Thoracic aorta (tissue), 2 donors: ENCODE measurements around the gene SYNJ1. TPM values are rescaled to one million over a fixed set of nuclear protein-coding genes. Genes with fewer than 3 reads are reported as not detected.
"Not testable (repeated sequence)": the region's sequence is repeated elsewhere in the genome, so short reads cannot be mapped to it uniquely, and the experiment has no call there.

Source experiments
- ATAC-seq: fragments of 150-250 bp; one replicate; pipeline ENCODE4 v1.8.0; 2017; ENCODE audit warnings: low read depth; ENCODE audit not compliant: insufficient number of reproducible peaks, low FRiP score
- DNase-seq: peaks from one replicate; pipeline ENCODE4 v3.0.0-alpha.2; 2020; ENCODE audit warnings: low spot score
- H3K27ac ChIP-seq, 2 donors: fragments of 200-600 bp; sonication (generic); 1 replicate in 1 of 2; 2 replicates in 1 of 2; pipeline ENCODE4 v1.5.1; 2016; ENCODE audit warnings: mild to moderate bottlenecking in 2 of 2, moderate library complexity in 2 of 2
- H3K27me3 ChIP-seq: fragments of 200-600 bp; sonication (generic); replicated peaks from 2 replicates; pipeline ENCODE4 v1.6.0; 2016; ENCODE audit warnings: mild to moderate bottlenecking; ENCODE audit not compliant: insufficient read depth
- H3K36me3 ChIP-seq: fragments of 200-600 bp; sonication (generic); one replicate; pipeline ENCODE4 v1.5.1; 2016
- H3K4me1 ChIP-seq, 2 donors: fragments of 200-600 bp; sonication (generic); 1 replicate in 1 of 2; 2 replicates in 1 of 2; pipeline versions ENCODE4 v1.5.1 to v1.6.0; 2016; ENCODE audit warnings: low read depth in 2 of 2, mild to moderate bottlenecking in 1 of 2; ENCODE audit not compliant: control insufficient read depth in 1 of 2
- H3K4me3 ChIP-seq: fragments of 200-600 bp; sonication (generic); 2 replicates; pipeline ENCODE4 v1.5.1; 2016; ENCODE audit warnings: mild to moderate bottlenecking
- H3K9me3 ChIP-seq: fragments of 200-600 bp; sonication (generic); 2 replicates; pipeline ENCODE4 v1.5.1; 2016
- total RNA-seq, 2 donors: library from RNA; depleted of rRNA; stranded (reverse); fragments of >200 nt; gene quantifications; one replicate each; pipeline versions ENCODE4 v1.1.0 to v1.2.3, GENCODE V29; 2016
- TF ChIP-seq, protein P1 (sequence below): fragments of 200-600 bp; sonication (generic); IDR thresholded peaks from one replicate; pipeline ENCODE4 v1.5.1; 2019; ENCODE audit warnings: antibody characterized with exemption

Gene SYNJ1
- total RNA-seq, 2 donors from 2014 or later: 10.6 to 19.4 TPM

DNA sequence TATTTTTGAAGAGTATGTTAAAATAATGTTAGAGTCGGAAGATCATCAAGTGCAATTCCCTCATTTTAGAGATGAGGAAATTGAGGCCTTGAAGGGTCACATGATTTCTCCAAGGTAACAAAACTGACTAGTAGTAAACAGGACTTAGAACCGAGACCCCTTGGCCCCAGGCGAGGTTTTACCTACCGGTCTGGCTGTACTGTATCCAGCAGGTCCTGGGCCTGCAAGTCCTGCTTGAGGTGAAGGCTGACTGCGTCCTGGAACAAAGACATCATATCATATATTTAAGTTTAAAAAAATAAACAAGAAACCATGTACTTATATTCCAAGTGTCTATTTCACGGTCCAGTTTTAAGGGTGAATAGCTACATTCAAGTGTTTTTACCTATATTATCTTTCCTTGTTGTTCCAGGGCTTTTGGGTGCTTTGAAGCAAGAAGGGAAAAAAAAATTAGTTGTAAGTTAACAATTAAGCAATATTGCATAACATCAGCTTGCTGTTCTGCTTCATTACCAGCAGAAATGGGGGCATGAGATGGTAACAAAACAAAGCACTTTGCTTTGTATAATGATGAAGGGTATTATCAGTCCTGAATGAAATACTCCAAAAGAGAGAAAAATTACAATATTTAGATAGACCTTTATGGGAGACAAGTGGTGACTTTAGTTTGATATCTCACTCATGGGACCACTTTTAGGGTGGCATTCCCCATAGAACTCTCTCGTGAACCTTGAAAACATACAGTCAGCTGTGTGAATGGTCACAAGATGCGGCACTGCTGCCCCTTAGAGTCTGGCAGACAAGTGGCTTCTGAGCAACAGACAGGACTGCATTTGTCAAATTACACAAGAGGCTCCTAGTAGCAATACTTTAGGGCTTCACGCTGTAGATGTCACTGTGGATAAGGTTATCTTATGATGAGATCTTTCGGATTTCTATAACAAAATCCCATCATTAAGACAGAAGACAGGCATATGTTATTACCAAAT, 85.8 kb downstream of the SYNJ1 start:
- Histone ChIP-seq H3K27ac (no peak overlapping the region), H3K4me3 (no peak overlapping the region), H3K27me3 (no peaks in the 10 kb centered on the region), H3K9me3 (no peaks in the 10 kb centered on the region), H3K4me1 (no peaks in the 10 kb centered on the region), H3K36me3 (peaks cover 30% of the 10 kb centered on the region)
- TF ChIP-seq, protein P1, sequence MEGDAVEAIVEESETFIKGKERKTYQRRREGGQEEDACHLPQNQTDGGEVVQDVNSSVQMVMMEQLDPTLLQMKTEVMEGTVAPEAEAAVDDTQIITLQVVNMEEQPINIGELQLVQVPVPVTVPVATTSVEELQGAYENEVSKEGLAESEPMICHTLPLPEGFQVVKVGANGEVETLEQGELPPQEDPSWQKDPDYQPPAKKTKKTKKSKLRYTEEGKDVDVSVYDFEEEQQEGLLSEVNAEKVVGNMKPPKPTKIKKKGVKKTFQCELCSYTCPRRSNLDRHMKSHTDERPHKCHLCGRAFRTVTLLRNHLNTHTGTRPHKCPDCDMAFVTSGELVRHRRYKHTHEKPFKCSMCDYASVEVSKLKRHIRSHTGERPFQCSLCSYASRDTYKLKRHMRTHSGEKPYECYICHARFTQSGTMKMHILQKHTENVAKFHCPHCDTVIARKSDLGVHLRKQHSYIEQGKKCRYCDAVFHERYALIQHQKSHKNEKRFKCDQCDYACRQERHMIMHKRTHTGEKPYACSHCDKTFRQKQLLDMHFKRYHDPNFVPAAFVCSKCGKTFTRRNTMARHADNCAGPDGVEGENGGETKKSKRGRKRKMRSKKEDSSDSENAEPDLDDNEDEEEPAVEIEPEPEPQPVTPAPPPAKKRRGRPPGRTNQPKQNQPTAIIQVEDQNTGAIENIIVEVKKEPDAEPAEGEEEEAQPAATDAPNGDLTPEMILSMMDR: no peak
- DNase-seq (no peak), ATAC-seq (no peak)

DNA sequence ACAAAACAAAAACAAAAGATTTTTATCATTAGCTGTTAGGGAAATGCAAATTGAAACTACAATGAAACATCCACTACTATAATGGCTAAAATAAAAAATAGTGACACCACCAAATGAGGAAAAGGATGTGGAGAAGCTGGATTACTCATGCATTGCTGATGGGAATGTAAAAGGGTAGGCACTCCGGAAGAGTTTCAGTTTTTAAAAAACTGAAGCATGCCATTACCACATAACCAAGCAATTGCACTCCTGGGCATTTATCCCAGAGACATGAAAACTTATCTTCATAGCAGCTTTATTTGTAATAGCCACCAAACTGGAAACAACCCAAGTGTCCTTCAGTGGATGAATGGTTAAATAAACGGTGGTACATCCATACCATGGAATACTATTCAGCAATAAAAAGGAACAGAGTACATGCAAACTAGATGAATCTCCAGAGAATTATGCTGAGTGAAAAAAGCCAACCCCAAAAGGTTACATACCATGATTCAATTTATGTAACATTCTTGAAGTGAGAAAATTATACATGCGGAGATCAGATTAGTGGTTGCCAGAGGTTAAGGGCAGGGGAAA, 101.1 kb downstream of the SYNJ1 start:
- Histone ChIP-seq H3K9me3 (no peaks in the 10 kb centered on the region), H3K4me3 (no peak overlapping the region), H3K27ac (no peak overlapping the region), H3K27me3 (no peaks in the 10 kb centered on the region), H3K36me3 (peaks cover 17% of the 10 kb centered on the region), H3K4me1 (no peaks in the 10 kb centered on the region)
- DNase-seq (no peak), ATAC-seq (no peak)
- TF ChIP-seq, protein P1: no peak

GRCh38 chr21:32618218-32618617, 109.6 kb downstream of the SYNJ1 start:
- not testable (repeated sequence) for DNase-seq, H3K36me3 ChIP-seq, H3K4me1 ChIP-seq, H3K4me3 ChIP-seq, H3K27me3 ChIP-seq, ATAC-seq, H3K9me3 ChIP-seq, H3K27ac ChIP-seq

DNA sequence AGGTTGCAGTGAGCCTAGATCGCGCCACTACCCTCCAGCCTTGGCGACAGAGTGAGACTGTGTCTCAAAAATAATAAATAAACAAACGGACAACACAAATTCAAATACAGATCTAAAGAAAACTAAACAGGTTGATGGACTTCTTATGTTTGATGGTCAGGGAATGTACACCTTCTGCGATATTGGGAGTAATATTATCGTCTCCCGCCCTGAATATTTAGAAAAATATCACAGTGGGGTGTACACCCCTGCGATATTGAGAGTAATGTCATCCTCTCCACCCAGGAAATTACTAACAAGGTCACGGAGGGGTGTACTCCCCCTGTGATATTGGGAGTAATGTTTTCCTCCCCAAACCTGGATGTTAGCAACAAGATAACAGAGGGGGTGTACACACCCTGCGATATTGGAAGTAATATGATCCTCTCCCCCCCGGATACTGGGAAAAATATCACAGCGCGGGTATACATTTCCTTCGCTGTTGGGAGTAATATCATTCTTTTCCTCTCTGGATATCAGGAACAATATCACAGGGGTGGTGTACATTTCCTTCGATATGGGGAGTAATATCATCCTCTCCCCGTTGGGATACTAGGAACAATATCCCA, 114.3 kb downstream of the SYNJ1 start:
- ATAC-seq: no peak
- DNase-seq: no peak
- TF ChIP-seq, protein P1: no peak
- H3K36me3 ChIP-seq: no peaks in the 10 kb centered on the region
- peaks cover 7 to 15% of the 10 kb centered on the region in 2 donors for H3K4me1 ChIP-seq
- H3K9me3 ChIP-seq: no peaks in the 10 kb centered on the region
- H3K27me3 ChIP-seq: no peaks in the 10 kb centered on the region
- H3K4me3 ChIP-seq: peak overlapping the region; percentile 77
- peak overlapping the region; percentile 77 to 85 for H3K27ac ChIP-seq

GRCh38 chr21:32612999-32613337, 114.8 kb downstream of the SYNJ1 start:
- peak overlapping the region; percentile 77 to 85 for H3K27ac ChIP-seq
- no peaks in the 10 kb centered on the region for H3K27me3 ChIP-seq
- H3K4me3 ChIP-seq: peak overlapping the region; percentile 77
- H3K9me3 ChIP-seq: no peaks in the 10 kb centered on the region
- TF ChIP-seq, protein P1: no peak
- H3K4me1 ChIP-seq: peaks cover 7 to 15% of the 10 kb centered on the region in 2 donors
- ATAC-seq: no peak
- H3K36me3 ChIP-seq: peaks cover 3% of the 10 kb centered on the region
- DNase-seq: no peak
